SKM-1 treated with dmso at 0.1 percent for 144 hours (cell line): Measurements from ENCODE around the gene PREX1.
"Not testable (repeated sequence)": the region's sequence is repeated elsewhere in the genome, so short reads cannot be mapped to it uniquely, and the experiment has no call there.

Experiments used
- DNase-seq: peaks from one replicate; lab custom pipeline; 2025; ENCODE audit not compliant: unreplicated experiment; lab: John Stamatoyannopoulos, UW

PREX1 gene

GRCh38 chr20:48813930-48814546 is 13.8 kb downstream of the PREX1 start:
- DNase-seq = no peak

DNA sequence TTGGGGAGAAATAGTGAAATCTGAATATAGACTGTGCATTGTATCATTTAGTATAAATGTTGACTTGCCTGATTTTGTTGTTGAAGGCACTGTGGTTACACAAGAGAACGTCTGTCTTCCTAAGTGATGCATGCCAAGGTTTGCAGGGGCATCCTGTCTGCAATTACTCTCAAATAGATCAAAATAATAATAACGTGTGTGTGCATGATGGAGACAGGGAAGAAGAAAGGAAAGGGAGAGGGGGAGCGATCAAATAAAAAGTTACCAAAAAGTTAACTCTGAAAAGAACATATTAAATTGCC is 14.4 kb downstream of the PREX1 start:
- DNase-seq = no peak

DNA sequence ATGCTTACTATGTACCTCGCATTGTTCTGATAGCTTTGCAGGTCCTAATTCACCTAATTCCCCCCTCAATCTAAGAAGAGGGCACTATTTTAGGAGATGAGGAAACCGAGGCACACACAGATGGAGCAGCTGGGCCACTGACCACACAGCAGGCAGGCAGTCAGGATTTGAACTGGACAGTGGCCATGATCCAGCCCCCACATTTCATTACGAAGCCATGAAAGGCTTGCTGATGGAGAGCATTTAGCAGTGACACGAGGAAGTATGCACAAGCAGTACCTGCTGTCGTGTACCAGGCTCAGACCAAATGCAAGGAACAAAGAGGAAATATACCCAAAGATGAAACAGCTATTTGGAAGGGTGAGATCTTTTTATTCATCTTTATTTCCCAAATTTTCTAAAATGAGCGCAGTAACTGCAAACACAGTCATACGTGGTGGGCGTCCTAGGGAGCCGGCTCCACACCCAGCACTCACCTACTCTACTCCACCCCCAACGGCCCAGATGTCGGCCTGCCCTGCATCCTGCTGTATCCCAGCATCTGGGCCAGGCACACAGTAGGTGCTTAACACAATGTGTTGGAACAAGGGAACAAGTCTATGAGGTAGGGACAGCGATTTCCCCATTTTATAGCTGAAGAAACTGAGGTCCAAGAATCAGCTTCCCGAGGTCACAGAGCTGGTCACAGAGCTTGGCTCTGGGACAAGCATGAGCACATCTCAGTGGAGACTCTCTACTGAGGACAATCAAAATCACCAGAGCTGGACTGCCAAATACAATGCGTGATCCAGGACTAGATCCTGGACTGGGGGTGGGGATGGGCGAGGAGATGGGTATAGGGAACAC is 15.0 kb downstream of the PREX1 start:
- DNase-seq = no peak

DNA sequence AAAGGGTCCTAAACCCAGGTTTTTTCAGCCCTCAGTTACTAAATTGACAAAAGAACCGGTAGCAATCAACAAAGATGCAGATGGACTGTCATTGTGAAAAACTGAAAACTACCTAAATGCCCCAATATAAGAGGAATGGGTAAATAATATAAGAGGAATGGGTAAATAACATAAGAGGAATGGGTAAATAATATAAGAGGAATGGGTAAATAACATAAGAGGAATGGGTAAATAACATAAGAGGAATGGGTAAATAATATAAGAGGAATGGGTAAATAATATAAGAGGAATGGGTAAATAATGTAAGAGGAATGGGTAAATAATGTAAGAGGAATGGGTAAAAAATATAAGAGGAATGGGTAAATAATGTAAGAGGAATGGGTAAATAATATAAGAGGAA is 15.7 kb downstream of the PREX1 start:
- not testable (repeated sequence) for DNase-seq

- DNase-seq = no peak
Observed at GRCh38 chr20:48809673-48810072, 18.1 kb downstream of the PREX1 start.

- no peak for DNase-seq
Observed at GRCh38 chr20:48808382-48809034, 19.3 kb downstream of the PREX1 start.

GRCh38 chr20:48807586-48808381 is 20.0 kb downstream of the PREX1 start:
- DNase-seq = no peak

DNA sequence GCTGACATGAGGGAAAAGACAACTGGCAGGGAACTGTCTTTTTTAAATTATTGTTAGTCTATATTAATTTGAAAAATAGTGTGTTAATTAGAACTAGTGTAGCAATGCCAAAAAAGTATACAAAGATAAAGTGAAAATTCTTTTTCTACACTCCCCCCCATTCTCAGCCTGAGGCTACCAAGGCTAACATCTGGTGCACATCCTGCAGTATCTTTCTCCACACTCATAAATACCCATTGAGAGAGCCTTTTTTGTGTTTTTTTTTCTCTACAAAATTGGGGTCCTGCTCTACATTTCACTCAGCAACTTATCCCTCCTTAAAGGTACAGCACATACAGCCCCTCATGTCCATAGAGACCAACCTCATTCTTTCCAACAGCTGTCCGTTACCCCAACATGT is 20.7 kb downstream of the PREX1 start:
- no peak for DNase-seq

GRCh38 chr20:48805716-48806115 is 22.1 kb downstream of the PREX1 start:
- no peak for DNase-seq

GRCh38 chr20:48805286-48805685 is 22.5 kb downstream of the PREX1 start:
- no peak for DNase-seq

DNA sequence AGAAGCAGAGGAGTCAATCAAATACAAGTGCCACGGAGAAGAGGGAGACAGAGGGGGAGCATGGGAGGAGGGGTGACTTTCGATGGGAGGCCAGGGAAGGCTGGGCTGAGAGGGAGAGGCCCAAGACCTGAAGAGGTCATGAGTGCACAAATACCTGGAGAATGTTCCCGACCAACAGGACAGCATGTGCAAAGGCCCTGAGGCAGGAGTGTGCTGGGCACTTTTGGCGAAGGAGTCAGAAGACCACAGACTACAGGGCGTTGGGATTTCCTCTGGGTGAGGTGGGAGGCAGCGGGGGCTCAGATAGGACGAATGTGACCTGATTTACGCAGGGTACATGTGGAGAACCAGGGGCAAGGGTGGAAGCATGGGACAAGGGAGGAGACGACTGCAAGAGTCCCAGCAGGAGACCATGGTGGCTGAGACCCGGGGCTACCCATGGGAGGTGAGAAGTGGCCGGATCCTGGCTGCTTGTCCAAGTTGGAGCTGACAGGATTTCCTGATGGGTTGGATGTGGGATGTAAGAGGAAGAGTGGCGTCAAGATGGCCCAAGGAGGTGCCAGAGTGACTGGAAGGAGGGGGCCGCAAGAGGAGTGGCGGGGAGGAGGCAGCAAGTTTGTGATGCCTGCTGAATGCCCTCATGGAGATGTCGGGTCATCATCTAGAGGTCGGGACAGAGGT is 23.4 kb downstream of the PREX1 start:
- DNase-seq = no peak

DNA sequence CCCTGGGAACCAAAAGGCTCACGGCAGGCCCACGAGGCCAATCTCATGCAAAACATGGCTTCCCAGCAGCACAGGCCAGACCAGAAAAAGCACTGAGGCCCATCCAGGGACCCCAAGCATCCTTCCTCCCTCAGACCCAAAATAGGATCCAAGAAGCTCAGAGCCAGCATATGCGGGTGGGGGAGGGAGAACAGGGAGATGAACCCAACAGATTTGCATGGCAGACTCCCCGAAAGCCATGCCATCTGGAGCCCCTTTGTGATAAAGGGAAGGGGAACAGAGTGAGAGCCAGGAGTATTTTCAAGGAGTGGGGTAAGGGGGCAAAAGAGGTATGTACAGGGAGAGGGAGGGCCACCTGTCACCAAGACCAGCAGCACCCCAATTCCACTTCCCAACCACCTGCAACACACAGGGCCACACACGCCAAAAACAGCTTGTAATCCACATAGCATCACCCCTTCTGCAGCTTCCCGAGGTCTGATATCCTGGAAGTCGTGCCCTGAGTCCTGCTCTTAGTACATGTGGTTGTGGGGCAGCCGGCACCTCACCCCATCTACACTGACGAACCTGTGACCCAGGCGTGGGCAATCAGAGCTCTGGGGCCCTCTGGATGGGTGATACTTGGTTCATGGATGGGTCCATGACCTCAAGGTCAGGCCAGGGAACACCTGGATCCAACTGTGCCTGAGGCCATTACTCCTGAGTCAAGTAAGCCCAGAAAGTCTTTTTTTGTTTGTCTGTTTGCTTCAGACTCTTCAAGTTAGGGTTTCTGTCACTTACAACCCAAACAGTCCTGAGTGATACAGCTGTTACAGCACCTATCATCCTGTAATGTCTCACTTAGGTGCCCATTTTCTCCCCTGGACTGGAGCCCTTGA is 24.4 kb downstream of the PREX1 start:
- DNase-seq = no peak

- no peak for DNase-seq
Observed at GRCh38 chr20:48802647-48803046, 25.2 kb downstream of the PREX1 start.

GRCh38 chr20:48802216-48802615 is 25.6 kb downstream of the PREX1 start:
- no peak for DNase-seq

DNA sequence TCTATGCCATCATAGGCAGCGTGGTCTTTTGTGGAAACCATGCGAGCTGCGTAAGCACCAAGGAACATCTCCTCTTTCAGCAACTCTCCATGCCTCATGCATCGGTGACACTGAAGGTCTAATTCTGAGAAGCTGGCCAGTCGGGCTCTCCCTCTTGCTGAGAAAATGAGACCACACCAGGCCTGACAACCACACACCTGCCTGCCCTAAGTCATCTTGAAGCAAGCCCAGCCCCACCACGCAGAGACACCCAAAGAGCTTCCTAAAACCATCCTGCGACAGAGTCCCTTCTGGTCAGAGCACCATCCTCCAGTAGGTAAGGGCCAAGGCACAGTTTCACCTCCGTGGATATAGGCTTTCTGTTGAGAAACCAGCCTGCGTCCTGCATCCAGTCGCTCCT is 26.6 kb downstream of the PREX1 start:
- no peak for DNase-seq

- DNase-seq = no peak
Observed at GRCh38 chr20:48800177-48800576, 27.6 kb downstream of the PREX1 start.

GRCh38 chr20:48799328-48800105 is 28.3 kb downstream of the PREX1 start:
- DNase-seq = no peak

GRCh38 chr20:48797850-48798747 is 29.7 kb downstream of the PREX1 start:
- no peak for DNase-seq
